Measurements from ENCODE around the gene GOLGA6B.

- TF ChIP-seq EZH2 (IDR thresholded peaks at IDR 0.05; ENCODE audit: low read depth) (no peak), CTCF (conservative IDR thresholded peaks at IDR 0.05) (no peak)
These were observed 28.3 kb downstream of the GOLGA6B start for GRCh38 chr15:72682772-72683171.

Data from PC-9 (cell line).